ENCODE measurements around the gene RFESD. TPM values are rescaled to one million over a fixed set of nuclear protein-coding genes. Genes with fewer than 3 reads are reported as not detected.

The RFESD gene
- total and polyA plus RNA-seq, 10 of the 15 experiments (the other 5 are each of a cell fraction or from before 2014, with no cell fraction given), result 1.9 to 14.7 (median 4.9) TPM

- H2AFZ ChIP-seq (ENCODE audit: control insufficient read depth, low read depth, low read length), result no peak overlapping the region
- ChIA-PET SMC1A (ENCODE audit: uncharacterized antibody, unreplicated experiment) (interaction anchor here (0.7 to 2.7 kb wide), 4 partner anchors 8 to 151 kb away, joined by 3 to 14 read pairs (median 4); no protein-coding TSS in a partner anchor), CTCF (interaction anchor here (1.1 to 2.1 kb wide), 5 partner anchors 8 to 151 kb away, joined by 3 to 20 read pairs (median 5); partner anchors contain the start of gene RHOBTB3), RAD21 (ENCODE audit: unreplicated experiment) (interaction anchor here (1.2 kb wide), 1 partner anchor 11 kb away, joined by 3 read pairs; no protein-coding TSS in a partner anchor), POLR2A (no interaction called here)
- intact Hi-C loops (cut with micrococcal nuclease; ENCODE audit: unreplicated experiment) (no loop called here), in situ Hi-C loops (cut with MboI) (no loop called here)
- H3K4me3 ChIP-seq, result no peak overlapping the region
- H3K9ac ChIP-seq (ENCODE audit: control insufficient read depth, insufficient read depth, low read length), result no peak overlapping the region
- TF ChIP-seq ZNF622 (IDR thresholded peaks at IDR 0.05), result no peak
- TF ChIP-seq RUNX3 (IDR thresholded peaks at IDR 0.05; ENCODE audit: low read length), result no peak
- TF ChIP-seq DPF2 (IDR thresholded peaks at IDR 0.05), result no peak
- ATAC-seq (no peak), FAIRE-seq (no peak), DNase-seq (ENCODE audit: low read depth, low spot score) (no peak)
- BruUV-seq (replicated peaks), result no TSS peak
- H3K79me2 ChIP-seq (ENCODE audit: control insufficient read depth, insufficient read depth, low read length), result no peaks in the 10 kb centered on the region
- H3K27ac ChIP-seq (ENCODE audit: control insufficient read depth, insufficient read depth), result no peak overlapping the region
- H3K4me2 ChIP-seq (ENCODE audit: control insufficient read depth, insufficient read depth), result no peak overlapping the region
- H3K9me3 ChIP-seq (replicated peaks; ENCODE audit: control insufficient read depth, insufficient read depth, low read length), result peaks cover 6% of the 10 kb centered on the region; the same call in 2 of the 3 replicates
- peaks cover 8% of the 10 kb centered on the region; the same call in 1 of the 2 replicates for H3K4me1 ChIP-seq (ENCODE audit: control insufficient read depth, insufficient read depth, low read length)
- no peaks in the 10 kb centered on the region for H3K27me3 ChIP-seq (replicated peaks in 1 of 2; ENCODE audit: control insufficient read depth in 2 of 2, insufficient read depth in 2 of 2, low read length in 1 of 2)
- WGBS (ENCODE audit: insufficient coverage, insufficient replicate concordance, low lambda C conversion rate, missing lambda C conversion rate), result 91% methylated on average over 5 of the region's 5 CpGs
- H4K20me1 ChIP-seq (ENCODE audit: control insufficient read depth, insufficient read depth), result no peaks in the 10 kb centered on the region
- no peaks in the 10 kb centered on the region for H3K36me3 ChIP-seq (ENCODE audit: control insufficient read depth in 2 of 2, insufficient read depth in 2 of 2, low read length in 1 of 2)
Observed at GRCh38 chr5:95630394-95630917, 16.1 kb upstream of the RFESD start.

DNA sequence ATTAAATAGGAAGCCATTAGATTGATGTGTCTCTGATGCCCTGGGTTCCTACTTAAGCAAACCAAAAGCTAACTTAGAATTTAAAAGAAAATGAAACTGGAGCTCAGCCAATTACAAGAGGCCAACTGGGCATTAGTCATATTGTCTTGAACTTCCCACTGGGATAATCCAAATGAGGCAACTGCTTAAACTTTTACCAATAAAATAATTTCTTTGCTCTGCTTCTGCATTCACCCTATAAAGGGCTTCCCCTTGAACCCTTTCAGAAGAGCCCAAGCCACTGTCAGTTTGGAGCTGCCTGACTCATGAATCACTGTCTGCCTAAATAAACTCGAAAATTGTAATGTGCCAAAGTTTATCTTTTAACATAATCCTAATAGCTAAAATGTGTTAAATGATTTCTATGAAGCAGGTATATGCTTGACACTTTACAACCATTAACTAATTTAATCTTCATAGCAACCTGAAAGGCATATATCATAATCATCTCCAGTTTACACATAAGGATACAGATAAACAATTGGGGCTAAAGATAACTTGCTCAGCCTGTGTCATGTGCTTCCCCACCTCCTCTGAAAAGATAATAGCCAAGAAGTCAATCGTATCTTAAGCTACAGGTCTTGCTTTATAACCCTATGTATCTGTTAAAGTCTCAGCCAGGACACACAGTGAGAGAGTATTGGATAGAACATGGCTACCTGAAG, 15.2 kb upstream of the RFESD start:
- Histone ChIP-seq H2AFZ (ENCODE audit: control insufficient read depth, low read depth, low read length) (peak overlapping the region; percentile 88), H3K9ac (ENCODE audit: control insufficient read depth, insufficient read depth, low read length) (no peak overlapping the region), H3K79me2 (ENCODE audit: control insufficient read depth, insufficient read depth, low read length) (no peaks in the 10 kb centered on the region), H3K27me3 (replicated peaks in 1 of 2; ENCODE audit: control insufficient read depth in 2 of 2, insufficient read depth in 2 of 2, low read length in 1 of 2) (no peaks in the 10 kb centered on the region), H3K4me3 (no peak overlapping the region), H3K4me1 (ENCODE audit: control insufficient read depth, insufficient read depth, low read length) (peaks cover 8% of the 10 kb centered on the region; the same call in 1 of the 2 replicates), H3K27ac (ENCODE audit: control insufficient read depth, insufficient read depth) (no peak overlapping the region), H3K9me3 (replicated peaks; ENCODE audit: control insufficient read depth, insufficient read depth, low read length) (peaks cover 6% of the 10 kb centered on the region; the same call in 2 of the 3 replicates), H3K4me2 (ENCODE audit: control insufficient read depth, insufficient read depth) (no peak overlapping the region), H3K36me3 (ENCODE audit: control insufficient read depth in 2 of 2, insufficient read depth in 2 of 2, low read length in 1 of 2) (no peaks in the 10 kb centered on the region), H4K20me1 (ENCODE audit: control insufficient read depth, insufficient read depth) (no peaks in the 10 kb centered on the region)
- no peak for DNase-seq (ENCODE audit: low read depth, low spot score)
- intact Hi-C loops (cut with micrococcal nuclease; ENCODE audit: unreplicated experiment), result no loop called here
- peak; percentile 14; the same call in 2 of the 3 replicates for ATAC-seq
- ChIA-PET POLR2A (no interaction called here), RAD21 (ENCODE audit: unreplicated experiment) (interaction anchor here (1.1 to 1.2 kb wide), 2 partner anchors 10 to 13 kb away, joined by 3 read pairs; no protein-coding TSS in a partner anchor), SMC1A (ENCODE audit: uncharacterized antibody, unreplicated experiment) (interaction anchor here (0.7 to 2.7 kb wide), 7 partner anchors 9 to 177 kb away, joined by 3 to 14 read pairs (median 3); no protein-coding TSS in a partner anchor), CTCF (interaction anchor here (0.6 to 2.1 kb wide), 8 partner anchors 9 to 150 kb away, joined by 3 to 20 read pairs (median 4); partner anchors contain the start of genes RFESD and RHOBTB3)
- no peak for FAIRE-seq
- in situ Hi-C loops (cut with MboI), result no loop called here
- BruUV-seq (replicated peaks), result no TSS peak
- 88% methylated on average over 2 of the region's 2 CpGs for WGBS (ENCODE audit: insufficient coverage, insufficient replicate concordance, low lambda C conversion rate, missing lambda C conversion rate)
- TF ChIP-seq, protein P1, sequence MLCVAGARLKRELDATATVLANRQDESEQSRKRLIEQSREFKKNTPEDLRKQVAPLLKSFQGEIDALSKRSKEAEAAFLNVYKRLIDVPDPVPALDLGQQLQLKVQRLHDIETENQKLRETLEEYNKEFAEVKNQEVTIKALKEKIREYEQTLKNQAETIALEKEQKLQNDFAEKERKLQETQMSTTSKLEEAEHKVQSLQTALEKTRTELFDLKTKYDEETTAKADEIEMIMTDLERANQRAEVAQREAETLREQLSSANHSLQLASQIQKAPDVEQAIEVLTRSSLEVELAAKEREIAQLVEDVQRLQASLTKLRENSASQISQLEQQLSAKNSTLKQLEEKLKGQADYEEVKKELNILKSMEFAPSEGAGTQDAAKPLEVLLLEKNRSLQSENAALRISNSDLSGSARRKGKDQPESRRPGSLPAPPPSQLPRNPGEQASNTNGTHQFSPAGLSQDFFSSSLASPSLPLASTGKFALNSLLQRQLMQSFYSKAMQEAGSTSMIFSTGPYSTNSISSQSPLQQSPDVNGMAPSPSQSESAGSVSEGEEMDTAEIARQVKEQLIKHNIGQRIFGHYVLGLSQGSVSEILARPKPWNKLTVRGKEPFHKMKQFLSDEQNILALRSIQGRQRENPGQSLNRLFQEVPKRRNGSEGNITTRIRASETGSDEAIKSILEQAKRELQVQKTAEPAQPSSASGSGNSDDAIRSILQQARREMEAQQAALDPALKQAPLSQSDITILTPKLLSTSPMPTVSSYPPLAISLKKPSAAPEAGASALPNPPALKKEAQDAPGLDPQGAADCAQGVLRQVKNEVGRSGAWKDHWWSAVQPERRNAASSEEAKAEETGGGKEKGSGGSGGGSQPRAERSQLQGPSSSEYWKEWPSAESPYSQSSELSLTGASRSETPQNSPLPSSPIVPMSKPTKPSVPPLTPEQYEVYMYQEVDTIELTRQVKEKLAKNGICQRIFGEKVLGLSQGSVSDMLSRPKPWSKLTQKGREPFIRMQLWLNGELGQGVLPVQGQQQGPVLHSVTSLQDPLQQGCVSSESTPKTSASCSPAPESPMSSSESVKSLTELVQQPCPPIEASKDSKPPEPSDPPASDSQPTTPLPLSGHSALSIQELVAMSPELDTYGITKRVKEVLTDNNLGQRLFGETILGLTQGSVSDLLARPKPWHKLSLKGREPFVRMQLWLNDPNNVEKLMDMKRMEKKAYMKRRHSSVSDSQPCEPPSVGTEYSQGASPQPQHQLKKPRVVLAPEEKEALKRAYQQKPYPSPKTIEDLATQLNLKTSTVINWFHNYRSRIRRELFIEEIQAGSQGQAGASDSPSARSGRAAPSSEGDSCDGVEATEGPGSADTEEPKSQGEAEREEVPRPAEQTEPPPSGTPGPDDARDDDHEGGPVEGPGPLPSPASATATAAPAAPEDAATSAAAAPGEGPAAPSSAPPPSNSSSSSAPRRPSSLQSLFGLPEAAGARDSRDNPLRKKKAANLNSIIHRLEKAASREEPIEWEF (IDR thresholded peaks at IDR 0.05; ENCODE audit: insufficient replicate concordance, low read depth, low read length), result no peak
- TF ChIP-seq IRF4 (IDR thresholded peaks at IDR 0.05; ENCODE audit: low read depth, low read length) (no peak), YY1 (IDR thresholded peaks at IDR 0.05; ENCODE audit: low read depth, low read length) (no peak)

All from GM12878 (cell line).